Effector memory CD4-positive, alpha-beta T cell (primary cell): Measurements from ENCODE around the gene ALG1.
"Not testable (repeated sequence)": the region's sequence is repeated elsewhere in the genome, so short reads cannot be mapped to it uniquely, and the experiment has no call there.

Experiments used
- DNase-seq, 3 donors: peaks; one replicate each; pipeline ENCODE4 v3.0.0-alpha.2; 2020
- H3K27ac ChIP-seq: 2 replicates; pipeline ENCODE4 v1.7.0; 2013; ENCODE audit warnings: mild to moderate bottlenecking, low read length, moderate library complexity; ENCODE audit not compliant: insufficient read depth, poor library complexity, severe bottlenecking
- H3K27me3 ChIP-seq: replicated peaks from 2 replicates; pipeline ENCODE4 v1.7.0; 2013; ENCODE audit warnings: mild to moderate bottlenecking, low read length; ENCODE audit not compliant: insufficient read depth, control insufficient read depth, poor library complexity, severe bottlenecking
- H3K36me3 ChIP-seq: 2 replicates; pipeline ENCODE4 v1.7.0; 2013; ENCODE audit warnings: mild to moderate bottlenecking, low read length, moderate library complexity; ENCODE audit not compliant: control insufficient read depth, insufficient read depth
- H3K4me1 ChIP-seq: 2 replicates; pipeline ENCODE4 v1.7.0; 2013; ENCODE audit warnings: low read length, mild to moderate bottlenecking; ENCODE audit not compliant: control insufficient read depth, insufficient read depth, poor library complexity, severe bottlenecking
- H3K4me3 ChIP-seq: 2 replicates; pipeline ENCODE4 v1.7.0; 2013; ENCODE audit warnings: low read length, low read depth, mild to moderate bottlenecking; ENCODE audit not compliant: insufficient read depth, poor library complexity, severe bottlenecking
- H3K9me3 ChIP-seq: 2 replicates; pipeline ENCODE4 v1.7.0; 2013; ENCODE audit warnings: mild to moderate bottlenecking, low read length, moderate library complexity; ENCODE audit not compliant: control insufficient read depth

Gene ALG1

GRCh38 chr16:5072334-5073278 lies 963 bp downstream of the ALG1 start:
- no peaks in the 10 kb centered on the region for H3K9me3 ChIP-seq
- H3K4me3 ChIP-seq, result peak overlapping the region; percentile 76
- H3K27ac ChIP-seq, result peak overlapping the region; percentile 80
- DNase-seq, result no peak
- H3K36me3 ChIP-seq, result peaks cover 23% of the 10 kb centered on the region
- H3K27me3 ChIP-seq, result no peaks in the 10 kb centered on the region
- peaks cover 11% of the 10 kb centered on the region for H3K4me1 ChIP-seq

- Histone ChIP-seq H3K4me1 (peaks cover 11% of the 10 kb centered on the region), H3K27me3 (no peaks in the 10 kb centered on the region), H3K27ac (no peak overlapping the region), H3K4me3 (no peak overlapping the region), H3K36me3 (peaks cover 27% of the 10 kb centered on the region), H3K9me3 (no peaks in the 10 kb centered on the region)
- no peak for DNase-seq
Measured at GRCh38 chr16:5073279-5073629, 1.6 kb downstream of the ALG1 start.

- H3K27ac ChIP-seq, DNase-seq, H3K9me3 ChIP-seq, H3K4me3 ChIP-seq, H3K27me3 ChIP-seq: not testable (repeated sequence)
- Histone ChIP-seq H3K36me3 (peaks cover 27% of the 10 kb centered on the region), H3K4me1 (peaks cover 11% of the 10 kb centered on the region)
Measured at GRCh38 chr16:5073771-5074170, 2.1 kb downstream of the ALG1 start.

GRCh38 chr16:5075637-5076036 lies 4.0 kb downstream of the ALG1 start:
- H3K27me3 ChIP-seq, result no peaks in the 10 kb centered on the region
- no peak overlapping the region for H3K4me3 ChIP-seq
- no peak for DNase-seq
- H3K36me3 ChIP-seq, result peaks cover 27% of the 10 kb centered on the region
- H3K27ac ChIP-seq, result no peak overlapping the region
- H3K9me3 ChIP-seq, result no peaks in the 10 kb centered on the region
- H3K4me1 ChIP-seq, result peaks cover 11% of the 10 kb centered on the region

GRCh38 chr16:5077304-5077703 lies 5.7 kb downstream of the ALG1 start:
- peaks cover 30% of the 10 kb centered on the region for H3K36me3 ChIP-seq
- no peak for DNase-seq
- no peak overlapping the region for H3K27ac ChIP-seq
- H3K4me1 ChIP-seq, result peaks cover 5% of the 10 kb centered on the region
- no peak overlapping the region for H3K4me3 ChIP-seq
- no peaks in the 10 kb centered on the region for H3K27me3 ChIP-seq
- no peaks in the 10 kb centered on the region for H3K9me3 ChIP-seq

- Histone ChIP-seq H3K4me1 (no peaks in the 10 kb centered on the region), H3K4me3 (no peak overlapping the region), H3K27ac (no peak overlapping the region), H3K36me3 (peaks cover 30% of the 10 kb centered on the region), H3K27me3 (no peaks in the 10 kb centered on the region), H3K9me3 (no peaks in the 10 kb centered on the region)
- DNase-seq, result no peak
Measured at GRCh38 chr16:5078626-5079025, 7.0 kb downstream of the ALG1 start.

- not testable (repeated sequence) for H3K27me3 ChIP-seq, H3K4me1 ChIP-seq, DNase-seq, H3K27ac ChIP-seq, H3K4me3 ChIP-seq, H3K9me3 ChIP-seq
- peaks cover 23% of the 10 kb centered on the region for H3K36me3 ChIP-seq
Measured at GRCh38 chr16:5080461-5080860, 8.8 kb downstream of the ALG1 start.

GRCh38 chr16:5080996-5081395 lies 9.4 kb downstream of the ALG1 start:
- H3K36me3 ChIP-seq, result peaks cover 18% of the 10 kb centered on the region
- not testable (repeated sequence) for H3K27ac ChIP-seq, H3K27me3 ChIP-seq, H3K9me3 ChIP-seq, DNase-seq, H3K4me3 ChIP-seq, H3K4me1 ChIP-seq

GRCh38 chr16:5083646-5084045 lies 12.0 kb downstream of the ALG1 start:
- not testable (repeated sequence) for H3K27ac ChIP-seq, H3K4me3 ChIP-seq, DNase-seq, H3K36me3 ChIP-seq, H3K27me3 ChIP-seq, H3K9me3 ChIP-seq, H3K4me1 ChIP-seq

- not testable (repeated sequence) for H3K27ac ChIP-seq, H3K36me3 ChIP-seq, H3K9me3 ChIP-seq, H3K4me3 ChIP-seq, DNase-seq, H3K4me1 ChIP-seq, H3K27me3 ChIP-seq
Measured at GRCh38 chr16:5084099-5084731, 12.6 kb downstream of the ALG1 start.
